Prostate gland (tissue), 2 donors: ENCODE data around the gene YEATS4.

ENCODE experiments used
- POLR2A ChIP-seq: fragments of 450-650 bp; IDR thresholded peaks from one replicate; pipeline ENCODE4 v1.6.1; 2016; ENCODE audit warnings: antibody characterized with exemption, mild to moderate bottlenecking
- POLR2AphosphoS5 ChIP-seq: sonication (generic); formaldehyde crosslinking; IDR thresholded peaks from one replicate; pipeline ENCODE4 v1.6.1; 2017; ENCODE audit warnings: antibody characterized with exemption
- TF ChIP-seq, protein P1 (sequence below), 4 experiments: fragments of 200-600 bp in 2 of 4; fragments of 450-650 bp in 2 of 4; sonication (generic) in 2 of 4; IDR thresholded peaks; 1 replicate in 3 of 4; 2 replicates in 1 of 4; pipeline ENCODE4 v1.5.1; 2016 to 2019; ENCODE audit warnings: antibody characterized with exemption in 4 of 4, mild to moderate bottlenecking in 2 of 4, moderate library complexity in 2 of 4

DNA sequence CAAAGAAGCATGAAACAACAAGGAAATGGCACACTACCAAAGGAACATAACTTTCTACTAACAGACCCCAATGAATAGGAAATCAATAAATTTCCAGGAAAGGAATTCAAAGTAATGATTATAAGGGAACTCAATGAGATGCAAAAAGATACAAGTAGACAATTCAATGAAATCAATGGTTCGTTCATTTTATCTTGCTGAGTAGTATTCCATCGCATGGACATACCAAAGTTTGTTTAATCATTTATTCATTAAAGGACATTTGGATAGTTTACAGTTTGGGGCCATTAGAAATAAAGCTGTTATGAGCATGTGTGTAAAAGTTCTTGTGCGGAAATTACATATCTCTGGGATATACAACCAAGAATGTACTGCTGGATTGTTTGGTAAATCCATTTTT, 46.3 kb upstream of the YEATS4 start:
- TF ChIP-seq, protein P1, sequence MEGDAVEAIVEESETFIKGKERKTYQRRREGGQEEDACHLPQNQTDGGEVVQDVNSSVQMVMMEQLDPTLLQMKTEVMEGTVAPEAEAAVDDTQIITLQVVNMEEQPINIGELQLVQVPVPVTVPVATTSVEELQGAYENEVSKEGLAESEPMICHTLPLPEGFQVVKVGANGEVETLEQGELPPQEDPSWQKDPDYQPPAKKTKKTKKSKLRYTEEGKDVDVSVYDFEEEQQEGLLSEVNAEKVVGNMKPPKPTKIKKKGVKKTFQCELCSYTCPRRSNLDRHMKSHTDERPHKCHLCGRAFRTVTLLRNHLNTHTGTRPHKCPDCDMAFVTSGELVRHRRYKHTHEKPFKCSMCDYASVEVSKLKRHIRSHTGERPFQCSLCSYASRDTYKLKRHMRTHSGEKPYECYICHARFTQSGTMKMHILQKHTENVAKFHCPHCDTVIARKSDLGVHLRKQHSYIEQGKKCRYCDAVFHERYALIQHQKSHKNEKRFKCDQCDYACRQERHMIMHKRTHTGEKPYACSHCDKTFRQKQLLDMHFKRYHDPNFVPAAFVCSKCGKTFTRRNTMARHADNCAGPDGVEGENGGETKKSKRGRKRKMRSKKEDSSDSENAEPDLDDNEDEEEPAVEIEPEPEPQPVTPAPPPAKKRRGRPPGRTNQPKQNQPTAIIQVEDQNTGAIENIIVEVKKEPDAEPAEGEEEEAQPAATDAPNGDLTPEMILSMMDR (IDR thresholded peaks at IDR 0.05): no peak
- TF ChIP-seq POLR2A: no peak
- no peak for TF ChIP-seq POLR2AphosphoS5
